Astrocyte (in vitro differentiated cells and primary cell): Measurements from ENCODE around the gene MGAT2. TPM values are rescaled to one million over a fixed set of nuclear protein-coding genes. Genes with fewer than 3 reads are reported as not detected.

ENCODE experiments used
- DNase-seq: peaks from one replicate; pipeline ENCODE4 v3.0.0-alpha.2; 2010; ENCODE audit warnings: low read depth
- FAIRE-seq: peaks from 2 replicates; lab custom pipeline; 2011; peaks lifted over from hg19 to GRCh38; lab: Jason Lieb, UNC
- H2AFZ ChIP-seq: 2 replicates; pipeline ENCODE4 v1.6.0; 2012; ENCODE audit warnings: low read depth, low read length, inconsistent platforms
- H3K27ac ChIP-seq: 2 replicates; pipeline ENCODE4 v1.5.1; 2011; ENCODE audit warnings: low read depth, low read length, inconsistent platforms
- H3K27me3 ChIP-seq: 2 replicates; pipeline ENCODE4 v1.6.0; 2011; ENCODE audit warnings: low read length, inconsistent platforms; ENCODE audit not compliant: insufficient read depth
- H3K36me3 ChIP-seq: 2 replicates; pipeline ENCODE4 v1.5.1; 2011; ENCODE audit warnings: low read length, inconsistent platforms; ENCODE audit not compliant: insufficient read depth
- H3K4me1 ChIP-seq: 2 replicates; pipeline ENCODE4 v1.5.1; 2011; ENCODE audit warnings: low read length, inconsistent platforms; ENCODE audit not compliant: insufficient read depth
- H3K4me2 ChIP-seq: 2 replicates; pipeline ENCODE4 v1.6.0; 2012; ENCODE audit warnings: low read length, inconsistent platforms
- H3K4me3 ChIP-seq: 2 replicates; pipeline ENCODE4 v1.5.1; 2011; ENCODE audit warnings: low read depth, mild to moderate bottlenecking, low read length, inconsistent platforms; ENCODE audit not compliant: insufficient read depth
- H3K79me2 ChIP-seq: 2 replicates; pipeline ENCODE4 v1.6.0; 2012; ENCODE audit warnings: mild to moderate bottlenecking, low read length, inconsistent platforms; ENCODE audit not compliant: insufficient read depth
- H3K9ac ChIP-seq: 2 replicates; pipeline ENCODE4 v1.6.0; 2012; ENCODE audit warnings: mild to moderate bottlenecking, low read length, inconsistent platforms
- H3K9me3 ChIP-seq: 2 replicates; pipeline ENCODE4 v1.5.1; 2012; ENCODE audit warnings: low read depth, mild to moderate bottlenecking, low read length, inconsistent platforms; ENCODE audit not compliant: insufficient read depth
- H4K20me1 ChIP-seq: 2 replicates; pipeline ENCODE4 v1.6.0; 2012; ENCODE audit warnings: low read length, inconsistent platforms; ENCODE audit not compliant: insufficient read depth
- H3K27ac Mint-ChIP-seq: one replicate; pipeline ENCODE4 v1.8.0; 2021; ENCODE audit warnings: mild to moderate bottlenecking, mixed read lengths; ENCODE audit not compliant: unreplicated experiment
- H3K27me3 Mint-ChIP-seq: one replicate; pipeline ENCODE4 v1.8.0; 2021; ENCODE audit warnings: low read depth, mixed read lengths; ENCODE audit not compliant: unreplicated experiment
- H3K36me3 Mint-ChIP-seq: one replicate; pipeline ENCODE4 v1.8.0; 2021; ENCODE audit warnings: low read depth, mixed read lengths; ENCODE audit not compliant: unreplicated experiment
- H3K4me1 Mint-ChIP-seq: one replicate; pipeline ENCODE4 v1.8.0; 2021; ENCODE audit warnings: low read depth, mixed read lengths; ENCODE audit not compliant: unreplicated experiment
- H3K4me3 Mint-ChIP-seq: one replicate; pipeline ENCODE4 v1.8.0; 2021; ENCODE audit warnings: mild to moderate bottlenecking, moderate library complexity, mixed read lengths; ENCODE audit not compliant: unreplicated experiment
- H3K9me3 Mint-ChIP-seq: one replicate; pipeline ENCODE4 v1.8.0; 2021; ENCODE audit warnings: mild to moderate bottlenecking, mixed read lengths; ENCODE audit not compliant: unreplicated experiment
- CTCF ChIP-seq: IDR thresholded peaks from 2 replicates; pipeline ENCODE4 v1.5.1; 2011; ENCODE audit warnings: low read depth, mild to moderate bottlenecking, inconsistent platforms, low read length, moderate library complexity; ENCODE audit not compliant: insufficient read depth
- EZH2 ChIP-seq: IDR thresholded peaks from 2 replicates; pipeline ENCODE4 v1.6.1; 2012; ENCODE audit warnings: mild to moderate bottlenecking, low read length, inconsistent platforms; ENCODE audit not compliant: insufficient read depth
- total RNA-seq: library from RNA; stranded (reverse); gene quantifications from 2 replicates; pipeline ENCODE4 v1.2.1, GENCODE V29; 2021

The MGAT2 gene
- total RNA-seq, 1 donor from 2014 or later: 56.0 TPM

DNA sequence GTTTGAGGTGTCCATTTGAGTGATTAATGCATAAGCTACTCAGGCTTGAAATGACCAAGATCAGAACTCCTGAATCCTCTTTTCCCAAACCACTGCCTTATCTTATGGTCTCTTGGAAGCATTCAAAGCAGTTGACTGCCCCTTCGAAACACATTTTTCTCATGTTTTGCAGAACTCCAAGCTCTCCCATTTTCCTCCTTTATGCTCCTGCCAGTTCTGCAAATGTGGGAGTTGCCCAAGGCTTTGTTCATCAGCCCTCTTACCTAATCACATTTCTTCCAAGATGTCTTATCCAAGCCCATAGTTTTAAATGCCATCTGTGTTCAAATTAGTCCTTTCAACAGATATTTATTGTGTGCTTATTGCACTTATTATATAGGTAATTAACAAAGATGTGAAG is 16.3 kb downstream of the MGAT2 start:
- Histone ChIP-seq H3K4me2 (peak overlapping the region; percentile 83), H3K27me3 (no peaks in the 10 kb centered on the region), H3K9me3 (no peaks in the 10 kb centered on the region), H3K79me2 (peaks cover 71% of the 10 kb centered on the region), H2AFZ (no peak overlapping the region), H3K4me3 (no peak overlapping the region), H3K27ac (no peak overlapping the region), H3K4me1 (peaks cover 11% of the 10 kb centered on the region), H3K9ac (no peak overlapping the region), H4K20me1 (peaks cover 55% of the 10 kb centered on the region), H3K36me3 (peaks cover 6% of the 10 kb centered on the region)
- Mint-ChIP-seq H3K27ac (no peak overlapping the region), H3K27me3 (no peaks in the 10 kb centered on the region), H3K4me1 (peaks cover 24% of the 10 kb centered on the region), H3K4me3 (peak overlapping the region; percentile 66), H3K9me3 (no peaks in the 10 kb centered on the region), H3K36me3 (peaks cover 10% of the 10 kb centered on the region)
- TF ChIP-seq CTCF: no peak
- TF ChIP-seq EZH2: no peak
- FAIRE-seq (no peak), DNase-seq (no peak)

GRCh38 chr14:49637534-49638078 is 17.0 kb downstream of the MGAT2 start:
- H3K27me3 Mint-ChIP-seq: no peaks in the 10 kb centered on the region
- H3K4me3 Mint-ChIP-seq: peak overlapping the region; percentile 16
- H3K4me3 ChIP-seq: no peak overlapping the region
- no peak for FAIRE-seq
- H3K79me2 ChIP-seq: peaks cover 63% of the 10 kb centered on the region
- no peaks in the 10 kb centered on the region for H3K9me3 ChIP-seq
- peaks cover 30% of the 10 kb centered on the region for H3K4me1 Mint-ChIP-seq
- no peaks in the 10 kb centered on the region for H3K9me3 Mint-ChIP-seq
- peaks cover 10% of the 10 kb centered on the region for H3K36me3 Mint-ChIP-seq
- no peak for DNase-seq
- no peak overlapping the region for H3K4me2 ChIP-seq
- no peak overlapping the region for H3K9ac ChIP-seq
- H3K27me3 ChIP-seq: no peaks in the 10 kb centered on the region
- H3K27ac ChIP-seq: no peak overlapping the region
- peaks cover 13% of the 10 kb centered on the region for H3K4me1 ChIP-seq
- H3K36me3 ChIP-seq: peaks cover 6% of the 10 kb centered on the region
- peaks cover 62% of the 10 kb centered on the region for H4K20me1 ChIP-seq
- H3K27ac Mint-ChIP-seq: no peak overlapping the region
- H2AFZ ChIP-seq: no peak overlapping the region
- TF ChIP-seq CTCF (no peak), EZH2 (no peak)

DNA sequence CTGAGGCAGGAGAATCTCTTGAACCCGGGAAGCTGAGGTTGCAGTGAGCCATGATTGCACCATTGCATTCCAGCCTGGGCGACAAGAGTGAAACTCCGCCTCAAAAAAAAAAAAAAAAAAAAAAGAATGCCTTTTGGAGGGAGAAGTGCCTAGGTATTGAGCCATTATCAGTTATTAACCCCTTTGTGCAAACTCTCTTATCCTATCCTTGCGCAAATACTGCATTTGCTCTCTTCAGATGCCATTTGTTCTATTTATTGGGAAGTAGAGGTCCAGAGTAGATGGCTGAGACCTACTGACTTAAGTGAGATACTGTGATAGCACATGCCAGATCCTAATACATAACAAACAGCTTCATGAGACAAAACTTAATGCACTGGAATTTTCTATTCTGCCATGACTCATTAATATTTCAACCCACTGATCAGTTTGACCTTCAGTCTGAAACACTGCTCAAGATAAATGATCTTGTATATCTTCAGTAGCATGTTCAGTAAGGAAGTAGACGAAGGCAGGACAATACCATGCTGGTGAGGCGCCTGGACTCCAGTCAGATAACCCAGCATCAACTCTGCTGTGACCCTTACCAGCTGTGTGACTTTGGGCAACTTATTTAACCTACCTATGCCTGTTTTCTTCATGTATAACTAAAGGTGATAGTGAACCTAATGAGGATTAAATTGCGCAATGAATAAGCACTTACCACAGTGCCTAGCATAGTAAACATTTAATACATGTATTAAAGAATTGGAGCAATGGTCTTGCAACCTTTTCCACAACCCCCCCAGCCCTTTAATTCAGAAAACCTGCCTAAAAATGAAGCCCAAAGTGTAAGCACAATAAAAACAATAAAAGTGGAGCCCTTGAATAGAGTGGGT is 20.2 kb downstream of the MGAT2 start:
- DNase-seq (no peak), FAIRE-seq (no peak)
- no peak overlapping the region for H3K4me3 ChIP-seq
- Mint-ChIP-seq H3K4me1 (peaks cover 28% of the 10 kb centered on the region), H3K36me3 (peaks cover 10% of the 10 kb centered on the region), H3K27ac (peak overlapping the region; percentile 20), H3K4me3 (no peak overlapping the region), H3K27me3 (no peaks in the 10 kb centered on the region), H3K9me3 (no peaks in the 10 kb centered on the region)
- H2AFZ ChIP-seq: no peak overlapping the region
- no peaks in the 10 kb centered on the region for H3K27me3 ChIP-seq
- TF ChIP-seq EZH2: no peak
- no peak for TF ChIP-seq CTCF
- no peaks in the 10 kb centered on the region for H3K9me3 ChIP-seq
- H3K79me2 ChIP-seq: peaks cover 47% of the 10 kb centered on the region
- H3K4me2 ChIP-seq: no peak overlapping the region
- peaks cover 63% of the 10 kb centered on the region for H4K20me1 ChIP-seq
- no peak overlapping the region for H3K27ac ChIP-seq
- peaks cover 12% of the 10 kb centered on the region for H3K36me3 ChIP-seq
- H3K9ac ChIP-seq: no peak overlapping the region
- peaks cover 10% of the 10 kb centered on the region for H3K4me1 ChIP-seq
